Activated T-helper 17 cell treated with anti-CD3 and anti-CD28 coated beads, Interleukin-2, amount 50 U/mL, for 72 hours (primary cell): Measurements from ENCODE around the gene KRIT1. TPM values are rescaled to one million over a fixed set of nuclear protein-coding genes. Genes with fewer than 3 reads are reported as not detected.
"Not testable (repeated sequence)": the region's sequence is repeated elsewhere in the genome, so short reads cannot be mapped to it uniquely, and the experiment has no call there.

Experiments
- ATAC-seq: fragments of 150-1000 bp; cut with Tn5 transposase; replicated peaks from 2 replicates; pipeline ENCODE4 v1.10.0; 2021; ENCODE audit warnings: mild to moderate bottlenecking, moderate library complexity
- H3K27ac Mint-ChIP-seq: one replicate; pipeline ENCODE4 v1.8.0; 2022; ENCODE audit warnings: mixed read lengths
- H3K27me3 Mint-ChIP-seq: one replicate; pipeline ENCODE4 v1.8.0; 2022; ENCODE audit warnings: mixed read lengths
- H3K36me3 Mint-ChIP-seq: one replicate; pipeline ENCODE4 v1.8.0; 2022; ENCODE audit warnings: low read depth, mild to moderate bottlenecking, mixed read lengths
- H3K4me1 Mint-ChIP-seq: one replicate; pipeline ENCODE4 v1.8.0; 2022; ENCODE audit warnings: mixed read lengths
- H3K4me3 Mint-ChIP-seq: one replicate; pipeline ENCODE4 v1.8.0; 2022; ENCODE audit warnings: mild to moderate bottlenecking, mixed read lengths
- H3K9me3 Mint-ChIP-seq: one replicate; pipeline ENCODE4 v1.8.0; 2022; ENCODE audit warnings: mixed read lengths
- total RNA-seq, 2 donors: library from RNA; stranded (reverse); gene quantifications; one replicate each; pipeline ENCODE4 v1.2.3, GENCODE V29; 2022

KRIT1 gene
- total RNA-seq, 2 donors from 2014 or later = 33.2 to 40.6 TPM

GRCh38 chr7:92260248-92260781 is 14.6 kb upstream of the KRIT1 start:
- Mint-ChIP-seq H3K27me3 (no peaks in the 10 kb centered on the region), H3K4me3 (no peak overlapping the region), H3K4me1 (peaks cover 9% of the 10 kb centered on the region), H3K36me3 (peaks cover 5% of the 10 kb centered on the region), H3K27ac (no peak overlapping the region), H3K9me3 (no peaks in the 10 kb centered on the region)
- no peak for ATAC-seq

- Mint-ChIP-seq H3K4me1 (peaks cover 13% of the 10 kb centered on the region), H3K27me3 (no peaks in the 10 kb centered on the region), H3K36me3 (peaks cover 5% of the 10 kb centered on the region), H3K4me3 (no peak overlapping the region), H3K9me3 (peaks cover 4% of the 10 kb centered on the region), H3K27ac (no peak overlapping the region)
- no peak for ATAC-seq
These were observed 14.0 kb upstream of the KRIT1 start for GRCh38 chr7:92259610-92260247.

GRCh38 chr7:92259062-92259461 is 13.3 kb upstream of the KRIT1 start:
- Mint-ChIP-seq H3K4me3 (no peak overlapping the region), H3K27me3 (no peaks in the 10 kb centered on the region), H3K4me1 (peaks cover 15% of the 10 kb centered on the region), H3K36me3 (peaks cover 4% of the 10 kb centered on the region), H3K9me3 (peaks cover 4% of the 10 kb centered on the region), H3K27ac (no peak overlapping the region)
- ATAC-seq = no peak

- no peak for ATAC-seq
- H3K36me3 Mint-ChIP-seq = peaks cover 23% of the 10 kb centered on the region
- peaks cover 8% of the 10 kb centered on the region for H3K9me3 Mint-ChIP-seq
- H3K4me3 Mint-ChIP-seq = no peak overlapping the region
- H3K27ac Mint-ChIP-seq = peak overlapping the region; percentile 5
- H3K4me1 Mint-ChIP-seq = peaks cover 20% of the 10 kb centered on the region
- H3K27me3 Mint-ChIP-seq = no peaks in the 10 kb centered on the region
These were observed 9.6 kb upstream of the KRIT1 start for GRCh38 chr7:92255308-92255707.

- H3K4me3 Mint-ChIP-seq, H3K27me3 Mint-ChIP-seq, H3K9me3 Mint-ChIP-seq, ATAC-seq: not testable (repeated sequence)
- Mint-ChIP-seq H3K27ac (peak overlapping the region; percentile 5), H3K4me1 (peaks cover 20% of the 10 kb centered on the region), H3K36me3 (peaks cover 23% of the 10 kb centered on the region)
These were observed 9.1 kb upstream of the KRIT1 start for GRCh38 chr7:92254800-92255199.

- ATAC-seq = no peak
- Mint-ChIP-seq H3K4me1 (peaks cover 22% of the 10 kb centered on the region), H3K27ac (no peak overlapping the region), H3K27me3 (no peaks in the 10 kb centered on the region), H3K36me3 (peaks cover 23% of the 10 kb centered on the region), H3K4me3 (no peak overlapping the region), H3K9me3 (peaks cover 8% of the 10 kb centered on the region)
These were observed 7.5 kb upstream of the KRIT1 start for GRCh38 chr7:92253251-92253650.

GRCh38 chr7:92251181-92251580 is 5.5 kb upstream of the KRIT1 start:
- H3K27ac Mint-ChIP-seq = no peak overlapping the region
- H3K4me3 Mint-ChIP-seq = no peak overlapping the region
- ATAC-seq = no peak
- H3K9me3 Mint-ChIP-seq = peaks cover 8% of the 10 kb centered on the region
- H3K36me3 Mint-ChIP-seq = peaks cover 23% of the 10 kb centered on the region
- H3K4me1 Mint-ChIP-seq = peaks cover 29% of the 10 kb centered on the region
- H3K27me3 Mint-ChIP-seq = no peaks in the 10 kb centered on the region

GRCh38 chr7:92250603-92251002 is 4.9 kb upstream of the KRIT1 start:
- peaks cover 8% of the 10 kb centered on the region for H3K9me3 Mint-ChIP-seq
- H3K27ac Mint-ChIP-seq = no peak overlapping the region
- H3K36me3 Mint-ChIP-seq = peaks cover 27% of the 10 kb centered on the region
- ATAC-seq = no peak
- H3K27me3 Mint-ChIP-seq = no peaks in the 10 kb centered on the region
- no peak overlapping the region for H3K4me3 Mint-ChIP-seq
- H3K4me1 Mint-ChIP-seq = peaks cover 24% of the 10 kb centered on the region

- peak overlapping the region; percentile 86 for H3K27ac Mint-ChIP-seq
- ATAC-seq = peak; percentile 35
- H3K27me3 Mint-ChIP-seq = no peaks in the 10 kb centered on the region
- peak overlapping the region; percentile 98 for H3K4me3 Mint-ChIP-seq
- H3K4me1 Mint-ChIP-seq = peaks cover 20% of the 10 kb centered on the region
- H3K9me3 Mint-ChIP-seq = no peaks in the 10 kb centered on the region
- peaks cover 37% of the 10 kb centered on the region for H3K36me3 Mint-ChIP-seq
These were observed 817 bp upstream of the KRIT1 start for GRCh38 chr7:92246360-92247101.

GRCh38 chr7:92244808-92245486 is 767 bp downstream of the KRIT1 start:
- peak overlapping the region; percentile 98 for H3K4me3 Mint-ChIP-seq
- H3K4me1 Mint-ChIP-seq = peaks cover 17% of the 10 kb centered on the region
- peak overlapping the region; percentile 100 for H3K27ac Mint-ChIP-seq
- no peaks in the 10 kb centered on the region for H3K27me3 Mint-ChIP-seq
- ATAC-seq = peak; percentile 8
- peaks cover 45% of the 10 kb centered on the region for H3K36me3 Mint-ChIP-seq
- H3K9me3 Mint-ChIP-seq = no peaks in the 10 kb centered on the region

GRCh38 chr7:92242972-92243371 is 2.7 kb downstream of the KRIT1 start:
- Mint-ChIP-seq H3K36me3 (peaks cover 64% of the 10 kb centered on the region), H3K27ac (no peak overlapping the region), H3K4me1 (peaks cover 13% of the 10 kb centered on the region), H3K4me3 (no peak overlapping the region), H3K27me3 (no peaks in the 10 kb centered on the region), H3K9me3 (no peaks in the 10 kb centered on the region)
- ATAC-seq = no peak

- Mint-ChIP-seq H3K9me3 (no peaks in the 10 kb centered on the region), H3K4me3 (no peak overlapping the region), H3K4me1 (peaks cover 12% of the 10 kb centered on the region), H3K27ac (no peak overlapping the region), H3K36me3 (peaks cover 95% of the 10 kb centered on the region), H3K27me3 (no peaks in the 10 kb centered on the region)
- no peak for ATAC-seq
These were observed 15.2 kb downstream of the KRIT1 start for GRCh38 chr7:92230547-92230946.

- Mint-ChIP-seq H3K36me3 (peaks cover 94% of the 10 kb centered on the region), H3K4me1 (peaks cover 12% of the 10 kb centered on the region), H3K27me3 (no peaks in the 10 kb centered on the region), H3K9me3 (no peaks in the 10 kb centered on the region), H3K4me3 (no peak overlapping the region), H3K27ac (no peak overlapping the region)
- no peak for ATAC-seq
These were observed 17.0 kb downstream of the KRIT1 start for GRCh38 chr7:92228742-92229141.

- Mint-ChIP-seq H3K4me3 (no peak overlapping the region), H3K36me3 (peaks cover 94% of the 10 kb centered on the region), H3K27ac (no peak overlapping the region), H3K9me3 (no peaks in the 10 kb centered on the region), H3K4me1 (peaks cover 12% of the 10 kb centered on the region), H3K27me3 (no peaks in the 10 kb centered on the region)
- ATAC-seq = no peak
These were observed 17.6 kb downstream of the KRIT1 start for GRCh38 chr7:92228100-92228499.
